ENCODE data around the gene SUSD4.

The SUSD4 gene

GRCh38 chr1:223358826-223359225, 5.2 kb downstream of the SUSD4 start:
- DNase-seq: no peak

- DNase-seq: no peak
Measured at GRCh38 chr1:223355699-223356098, 8.3 kb downstream of the SUSD4 start.

- no peak for DNase-seq
Measured at GRCh38 chr1:223353939-223354338, 10.0 kb downstream of the SUSD4 start.

- DNase-seq: no peak
Measured at GRCh38 chr1:223352944-223353343, 11.0 kb downstream of the SUSD4 start.

GRCh38 chr1:223350361-223350908, 13.5 kb downstream of the SUSD4 start:
- DNase-seq: no peak

GRCh38 chr1:223349241-223349640, 14.7 kb downstream of the SUSD4 start:
- DNase-seq: no peak

- no peak for DNase-seq
Measured at GRCh38 chr1:223348439-223348838, 15.5 kb downstream of the SUSD4 start.

- no peak for DNase-seq
Measured at GRCh38 chr1:223347583-223347982, 16.4 kb downstream of the SUSD4 start.

GRCh38 chr1:223346311-223346710, 17.7 kb downstream of the SUSD4 start:
- no peak for DNase-seq

- no peak for DNase-seq
Measured at GRCh38 chr1:223345720-223346119, 18.3 kb downstream of the SUSD4 start.

GRCh38 chr1:223344491-223344890, 19.5 kb downstream of the SUSD4 start:
- DNase-seq: no peak

GRCh38 chr1:223343692-223344091, 20.3 kb downstream of the SUSD4 start:
- no peak for DNase-seq

- DNase-seq: no peak
Measured at GRCh38 chr1:223341121-223341520, 22.9 kb downstream of the SUSD4 start.

- DNase-seq: no peak
Measured at GRCh38 chr1:223340637-223341036, 23.3 kb downstream of the SUSD4 start.

GRCh38 chr1:223339861-223340260, 24.1 kb downstream of the SUSD4 start:
- no peak for DNase-seq

- DNase-seq: no peak
Measured at GRCh38 chr1:223338811-223339746, 24.9 kb downstream of the SUSD4 start.

GRCh38 chr1:223337174-223337869, 26.7 kb downstream of the SUSD4 start:
- no peak for DNase-seq

- no peak for DNase-seq
Measured at GRCh38 chr1:223334156-223334555, 29.8 kb downstream of the SUSD4 start.

- no peak for DNase-seq
Measured at GRCh38 chr1:223332997-223333396, 31.0 kb downstream of the SUSD4 start.

GRCh38 chr1:223331929-223332328, 32.0 kb downstream of the SUSD4 start:
- DNase-seq: no peak

- DNase-seq: no peak
Measured at GRCh38 chr1:223331301-223331700, 32.7 kb downstream of the SUSD4 start.

- DNase-seq: no peak
Measured at GRCh38 chr1:223330466-223330865, 33.5 kb downstream of the SUSD4 start.

GRCh38 chr1:223329664-223330415, 34.1 kb downstream of the SUSD4 start:
- no peak for DNase-seq
